ENCODE data around the gene STXBP4. TPM values are rescaled to one million over a fixed set of nuclear protein-coding genes. Genes with fewer than 3 reads are reported as not detected.
A peak's percentile ranks its signal among the peaks of the same experiment; 100 is the strongest.

STXBP4 gene
- polyA plus RNA-seq, 1 of the 3 experiments (the other 2 are of a cell fraction), result 2.8 TPM

DNA sequence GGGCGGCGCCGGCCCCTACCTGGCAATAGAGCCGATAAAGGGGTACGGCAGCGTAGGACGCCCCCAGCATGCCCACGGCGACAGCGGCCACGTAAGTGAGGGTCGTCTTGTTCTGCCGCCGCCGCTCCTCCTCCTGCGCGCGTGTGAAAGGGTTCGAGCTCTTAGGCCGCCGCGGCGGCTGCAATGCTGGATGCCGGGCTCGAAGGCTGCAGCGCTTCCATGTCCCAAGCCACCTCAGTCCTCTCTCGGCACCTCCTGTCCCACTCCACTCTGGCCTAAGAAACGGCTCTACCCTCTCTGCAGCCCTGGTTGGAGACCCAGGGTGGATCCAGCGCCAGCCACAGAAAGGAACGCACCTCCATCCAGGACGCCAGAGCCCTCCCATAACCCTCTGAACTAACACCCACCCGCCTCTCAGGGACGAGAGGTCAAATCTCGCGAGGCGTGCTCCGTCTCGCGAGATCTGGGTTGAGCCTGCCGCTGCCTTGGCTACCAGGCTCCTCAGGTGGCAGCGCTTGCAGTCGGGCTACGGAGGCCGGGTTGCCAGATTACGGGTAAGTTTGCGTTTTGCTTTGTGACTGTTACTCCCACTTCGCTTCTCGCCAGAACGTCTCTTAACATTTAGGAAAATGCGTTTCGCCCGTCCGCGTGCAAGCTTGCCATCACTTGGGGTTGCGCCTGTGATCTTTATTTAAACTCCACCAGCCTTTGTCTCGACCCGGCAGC lies at the start of gene STXBP4, which contains the start of gene COX11 (continued):
- no peak for TF ChIP-seq JUND (IDR thresholded peaks at IDR 0.05)
- no peak for TF ChIP-seq FOXM1 (IDR thresholded peaks at IDR 0.05; ENCODE audit: low read depth)
- TF ChIP-seq MXI1 (IDR thresholded peaks at IDR 0.05; ENCODE audit: low read depth, low read length), result peak; percentile 75; the same call in 1 of the 2 replicates
- no peak; the same call in 1 of the 2 replicates for TF ChIP-seq PBX3 (IDR thresholded peaks at IDR 0.05)
- peak; percentile 100 for TF ChIP-seq CHD2 (IDR thresholded peaks at IDR 0.05; ENCODE audit: low read length, partially characterized antibody)
- TF ChIP-seq EP300 (IDR thresholded peaks at IDR 0.05; ENCODE audit: borderline replicate concordance in 1 of 2, low read depth in 1 of 2, low read length in 1 of 2), result no peak
- peak; percentile 100 for TF ChIP-seq ZBTB33 (IDR thresholded peaks at IDR 0.05; ENCODE audit: borderline replicate concordance, low read depth)
- no peak for TF ChIP-seq FOSL2 (IDR thresholded peaks at IDR 0.05; ENCODE audit: borderline replicate concordance, low read depth)
- no peak for TF ChIP-seq MEF2A (IDR thresholded peaks at IDR 0.05; ENCODE audit: borderline replicate concordance, low read depth)

GRCh38 chr17:54919425-54919824 lies 49.1 kb upstream of the STXBP4 start:
- no peaks in the 10 kb centered on the region for H3K27me3 ChIP-seq (ENCODE audit: insufficient read depth)
- no peak overlapping the region for H3K9ac ChIP-seq
- POLR2A ChIA-PET, result interaction anchor here (1.0 kb wide), 1 partner anchor 10 kb away, joined by 3 read pairs; no protein-coding TSS in a partner anchor
- no peak overlapping the region for H3K27ac ChIP-seq (ENCODE audit: low read depth in 2 of 2, low read length in 1 of 2)
- no peak overlapping the region for H3K4me2 ChIP-seq
- no peaks in the 10 kb centered on the region for H3K79me2 ChIP-seq (ENCODE audit: insufficient read depth)
- H3K9me3 ChIP-seq, result no peaks in the 10 kb centered on the region
- H3K36me3 ChIP-seq (replicated peaks in 1 of 2; ENCODE audit: control insufficient read depth in 1 of 2, insufficient read depth in 2 of 2, low read length in 1 of 2), result peaks cover 69 to 73% of the 10 kb centered on the region in 2 experiments
- H3F3A ChIP-seq (replicated peaks; ENCODE audit: insufficient read depth), result no peaks in the 10 kb centered on the region
- DNase-seq, result no peak
- H4K20me1 ChIP-seq (ENCODE audit: insufficient read depth), result no peaks in the 10 kb centered on the region
- no peak overlapping the region for H2AFZ ChIP-seq (ENCODE audit: low read depth)
- TF ChIP-seq CHD2 (IDR thresholded peaks at IDR 0.05; ENCODE audit: low read length, partially characterized antibody) (no peak), JUND (IDR thresholded peaks at IDR 0.05) (no peak)
- TF ChIP-seq, protein P1, sequence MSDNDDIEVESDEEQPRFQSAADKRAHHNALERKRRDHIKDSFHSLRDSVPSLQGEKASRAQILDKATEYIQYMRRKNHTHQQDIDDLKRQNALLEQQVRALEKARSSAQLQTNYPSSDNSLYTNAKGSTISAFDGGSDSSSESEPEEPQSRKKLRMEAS (IDR thresholded peaks at IDR 0.05; ENCODE audit: low read depth), result no peak
- TF ChIP-seq, protein P2, sequence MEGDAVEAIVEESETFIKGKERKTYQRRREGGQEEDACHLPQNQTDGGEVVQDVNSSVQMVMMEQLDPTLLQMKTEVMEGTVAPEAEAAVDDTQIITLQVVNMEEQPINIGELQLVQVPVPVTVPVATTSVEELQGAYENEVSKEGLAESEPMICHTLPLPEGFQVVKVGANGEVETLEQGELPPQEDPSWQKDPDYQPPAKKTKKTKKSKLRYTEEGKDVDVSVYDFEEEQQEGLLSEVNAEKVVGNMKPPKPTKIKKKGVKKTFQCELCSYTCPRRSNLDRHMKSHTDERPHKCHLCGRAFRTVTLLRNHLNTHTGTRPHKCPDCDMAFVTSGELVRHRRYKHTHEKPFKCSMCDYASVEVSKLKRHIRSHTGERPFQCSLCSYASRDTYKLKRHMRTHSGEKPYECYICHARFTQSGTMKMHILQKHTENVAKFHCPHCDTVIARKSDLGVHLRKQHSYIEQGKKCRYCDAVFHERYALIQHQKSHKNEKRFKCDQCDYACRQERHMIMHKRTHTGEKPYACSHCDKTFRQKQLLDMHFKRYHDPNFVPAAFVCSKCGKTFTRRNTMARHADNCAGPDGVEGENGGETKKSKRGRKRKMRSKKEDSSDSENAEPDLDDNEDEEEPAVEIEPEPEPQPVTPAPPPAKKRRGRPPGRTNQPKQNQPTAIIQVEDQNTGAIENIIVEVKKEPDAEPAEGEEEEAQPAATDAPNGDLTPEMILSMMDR (IDR thresholded peaks at IDR 0.05), result no peak
- H3K9me2 ChIP-seq, result no peaks in the 10 kb centered on the region
- no peaks in the 10 kb centered on the region for H3K4me1 ChIP-seq (ENCODE audit: control insufficient read depth in 1 of 2, insufficient read depth in 2 of 2, low read depth in 1 of 2, low read length in 1 of 2)
- CTCF ChIA-PET, result interaction anchor here (1.1 to 1.9 kb wide), 3 partner anchors 17 to 1802 kb away, joined by 3 to 5 read pairs (median 3); no protein-coding TSS in a partner anchor
- H3K4me3 ChIP-seq (ENCODE audit: low read depth in 2 of 2, low read length in 1 of 2), result no peak overlapping the region
